HepG2 (cell line): ENCODE results near the gene CBFA2T2. TPM values are rescaled to one million over a fixed set of nuclear protein-coding genes. Genes with fewer than 3 reads are reported as not detected.

Source experiments
- HDAC6 ChIP-seq: fragments of 200-600 bp; sonication (generic); IDR thresholded peaks from 2 replicates; pipeline ENCODE4 v1.7.0; 2017; ENCODE audit warnings: mild to moderate bottlenecking, antibody characterized with exemption, low read length, low read depth
- HIVEP1 ChIP-seq: sonication (generic); formaldehyde crosslinking; IDR thresholded peaks from 2 replicates; pipeline ENCODE4 v1.4.0; 2020; ENCODE audit warnings: mild to moderate bottlenecking, missing genetic modification reagents
- HMGA1 ChIP-seq: sonication (generic); formaldehyde crosslinking; conservative IDR thresholded peaks from 2 replicates; pipeline ENCODE4 v1.4.0; 2020; ENCODE audit warnings: missing genetic modification reagents
- KAT2B ChIP-seq: fragments of 150-350 bp; IDR thresholded peaks from 2 replicates; pipeline ENCODE4 v1.6.1; 2014; ENCODE audit warnings: low read depth, low read length, borderline replicate concordance
- MBD4 ChIP-seq: IDR thresholded peaks from 2 replicates; pipeline ENCODE4 v1.6.1; 2012; ENCODE audit warnings: low read length, inconsistent platforms, borderline replicate concordance
- NR1H2 ChIP-seq: sonication (generic); formaldehyde crosslinking; IDR thresholded peaks from 2 replicates; pipeline ENCODE4 v1.8.1; 2022; ENCODE audit warnings: low read depth, missing genetic modification reagents, borderline replicate concordance
- PBX2 ChIP-seq: IDR thresholded peaks from 2 replicates; pipeline ENCODE4 v1.6.1; 2016; ENCODE audit warnings: control low read depth
- REL ChIP-seq: sonication (generic); formaldehyde crosslinking; conservative IDR thresholded peaks from 2 replicates; pipeline ENCODE4 v1.8.0; 2022; ENCODE audit warnings: mild to moderate bottlenecking, missing genetic modification reagents, moderate library complexity
- TMF1 ChIP-seq: sonication (generic); formaldehyde crosslinking; IDR thresholded peaks from 2 replicates; pipeline ENCODE4 v1.8.1; 2022; ENCODE audit warnings: low read depth, missing genetic modification reagents
- ZBTB33 ChIP-seq: sonication (generic); formaldehyde crosslinking; IDR thresholded peaks from 2 replicates; pipeline ENCODE4 v1.4.0; 2020; ENCODE audit warnings: missing genetic modification reagents
- ZC3H4 ChIP-seq: sonication (generic); formaldehyde crosslinking; IDR thresholded peaks from 2 replicates; pipeline ENCODE4 v1.4.0; 2020; ENCODE audit warnings: missing genetic modification reagents, borderline replicate concordance
- ZFP37 ChIP-seq: sonication (generic); formaldehyde crosslinking; IDR thresholded peaks from 2 replicates; pipeline ENCODE4 v1.4.0; 2020; ENCODE audit warnings: missing genetic modification reagents, borderline replicate concordance
- ZNF251 ChIP-seq: sonication (generic); formaldehyde crosslinking; IDR thresholded peaks from 2 replicates; pipeline ENCODE4 v1.9.0; 2021; ENCODE audit warnings: mild to moderate bottlenecking, missing genetic modification reagents
- ZNF264 ChIP-seq: sonication (generic); formaldehyde crosslinking; IDR thresholded peaks from 2 replicates; pipeline ENCODE4 v1.4.0; 2020; ENCODE audit warnings: missing genetic modification reagents
- ZNF276 ChIP-seq: sonication (generic); formaldehyde crosslinking; IDR thresholded peaks from 2 replicates; pipeline ENCODE4 v1.4.0; 2020; ENCODE audit warnings: mild to moderate bottlenecking, low read depth, missing genetic modification reagents
- ZNF280B ChIP-seq: sonication (generic); formaldehyde crosslinking; IDR thresholded peaks from 2 replicates; pipeline ENCODE4 v1.5.0; 2020; ENCODE audit warnings: missing genetic modification reagents, mild to moderate bottlenecking, borderline replicate concordance
- ZNF296 ChIP-seq: sonication (generic); formaldehyde crosslinking; conservative IDR thresholded peaks from 2 replicates; pipeline ENCODE4 v1.5.0; 2020; ENCODE audit warnings: mild to moderate bottlenecking, missing genetic modification reagents
- ZNF883 ChIP-seq: sonication (generic); formaldehyde crosslinking; IDR thresholded peaks from 2 replicates; pipeline ENCODE4 v1.5.1; 2020; ENCODE audit warnings: mild to moderate bottlenecking, missing genetic modification reagents; ENCODE audit errors: not compliant biosample characterization
- ZSCAN20 ChIP-seq: sonication (generic); formaldehyde crosslinking; IDR thresholded peaks from 2 replicates; pipeline ENCODE4 v1.4.0; 2020; ENCODE audit warnings: missing genetic modification reagents, mild to moderate bottlenecking, borderline replicate concordance
- ZSCAN5A ChIP-seq: sonication (generic); formaldehyde crosslinking; IDR thresholded peaks from 2 replicates; pipeline ENCODE4 v1.8.0; 2022; ENCODE audit warnings: mild to moderate bottlenecking, missing genetic modification reagents, borderline replicate concordance
- polyA plus RNA-seq, 8 experiments: library from polyadenylated mRNA; depleted of rRNA in 3 of 8; stranded (reverse) in 7 of 8; unstranded in 1 of 8; fragments of >200 nt; fragmentation: Illumina TruSeq in 4 of 8; extraction: Trizol in 4 of 8; gene quantifications; 2 replicates each; pipeline versions ENCODE4 v1.2.1 to v1.2.3, GENCODE V29; 2011 to 2016; ENCODE audit warnings: low read depth in 4 of 8, missing spikeins in 1 of 8, mixed read lengths in 1 of 8; ENCODE audit not compliant: insufficient read depth in 1 of 8
- total RNA-seq, 5 experiments: library from RNA; depleted of rRNA; stranded (reverse); fragments of >200 nt; fragmentation: Illumina TruSeq; extraction: Trizol; gene quantifications; 2 replicates each; pipeline ENCODE4 v1.2.3, GENCODE V29; 2016; ENCODE audit warnings: low read depth in 1 of 5

The CBFA2T2 gene
- total and polyA plus RNA-seq, 2 of the 13 experiments (the other 11 are each of a cell fraction or from before 2014, with no cell fraction given): 6.3 to 21.2 TPM

- no peak for TF ChIP-seq HMGA1 (CRISPR knock-in tag)
- TF ChIP-seq REL: peak; percentile 75; the same call in 1 of the 2 replicates
- no peak; the same call in none of the 2 replicates for TF ChIP-seq ZNF296 (CRISPR knock-in tag)
- TF ChIP-seq ZFP37: peak; percentile 62; the same call in 1 of the 2 replicates
- peak; percentile 89 for TF ChIP-seq TMF1 (CRISPR knock-in tag)
- TF ChIP-seq ZNF264 (CRISPR knock-in tag): peak; percentile 35; the same call in 1 of the 2 replicates
- TF ChIP-seq ZNF276: no peak; the same call in 1 of the 2 replicates
- TF ChIP-seq MBD4: no peak
- TF ChIP-seq ZNF280B (CRISPR knock-in tag): peak; percentile 89
- peak; percentile 57 for TF ChIP-seq ZNF883 (CRISPR knock-in tag)
- peak; percentile 82; the same call in 1 of the 2 replicates for TF ChIP-seq ZSCAN20 (CRISPR knock-in tag)
- TF ChIP-seq NR1H2: no peak
- peak; percentile 68; the same call in 1 of the 2 replicates for TF ChIP-seq ZNF251 (CRISPR knock-in tag)
- TF ChIP-seq KAT2B: no peak
- peak; percentile 52; the same call in 1 of the 2 replicates for TF ChIP-seq ZBTB33 (CRISPR knock-in tag)
- no peak for TF ChIP-seq HDAC6
- peak; percentile 68; the same call in 1 of the 2 replicates for TF ChIP-seq HIVEP1
- TF ChIP-seq PBX2 (CRISPR knock-in tag): no peak
- TF ChIP-seq ZSCAN5A: no peak
- no peak for TF ChIP-seq ZC3H4 (CRISPR knock-in tag)
Observed at GRCh38 chr20:33674294-33675135, 184.6 kb downstream of the CBFA2T2 start, which contains the start of gene NECAB3 (continued).
